ENCODE measurements around the gene ETNK2. TPM values are rescaled to one million over a fixed set of nuclear protein-coding genes. Genes with fewer than 3 reads are reported as not detected.

Gene ETNK2
- total and polyA plus RNA-seq, 2 of the 8 experiments (the other 6 are each of a cell fraction or from before 2014, with no cell fraction given): 20.1 to 26.7 TPM

GRCh38 chr1:204081164-204081790 lies 70.6 kb downstream of the ETNK2 start (continued):
- TF ChIP-seq SAP30 (IDR thresholded peaks at IDR 0.05; ENCODE audit: insufficient read depth, insufficient replicate concordance, low read length): no peak
- no peak for TF ChIP-seq SIX5 (IDR thresholded peaks at IDR 0.05; ENCODE audit: low read depth, low read length)
- TF ChIP-seq HDAC6 (IDR thresholded peaks at IDR 0.05; ENCODE audit: low read depth, low read length): no peak
- TF ChIP-seq POLR2AphosphoS5 (IDR thresholded peaks at IDR 0.05; ENCODE audit: low read depth, low read length): no peak
- no peak for TF ChIP-seq ZNF274 (IDR thresholded peaks at IDR 0.05; ENCODE audit: borderline replicate concordance, extremely low read depth, low read length)
- TF ChIP-seq GABPA (IDR thresholded peaks at IDR 0.05; ENCODE audit: borderline replicate concordance, insufficient read depth, low read length): no peak
- TF ChIP-seq FOSL1 (IDR thresholded peaks at IDR 0.05; ENCODE audit: insufficient read depth, low read depth, low read length): no peak

Other genes starting within 250 kb of the ETNK2 start
- gene SOX13, start 78.9 kb downstream of the ETNK2 start, total RNA-seq (2021; fragmentation: NEBNext Ultra II Directional; extraction: Animal tissue kit (Norgen Biotek cat#: 25700)): 173 and 180 TPM in 2 replicates
- 113 and 169 TPM in 2 replicates for gene SOX13, start 78.9 kb downstream of the ETNK2 start, polyA plus RNA-seq (2011; rRNA removed)
- not detected in 2 replicates for gene REN, start 14.3 kb upstream of the ETNK2 start, total RNA-seq (2021; fragmentation: NEBNext Ultra II Directional; extraction: Animal tissue kit (Norgen Biotek cat#: 25700))
- 0.05 and 0.11 TPM in 2 replicates for gene REN, start 14.3 kb upstream of the ETNK2 start, polyA plus RNA-seq (2011; rRNA removed)
- 0.88 TPM in 1 of 2 replicates, not detected in the other for gene KISS1, start 44.4 kb upstream of the ETNK2 start, total RNA-seq (2021; fragmentation: NEBNext Ultra II Directional; extraction: Animal tissue kit (Norgen Biotek cat#: 25700))
- 0.71 and 0.83 TPM in 2 replicates for gene KISS1, start 44.4 kb upstream of the ETNK2 start, polyA plus RNA-seq (2011; rRNA removed)
- 6.9 and 7.5 TPM in 2 replicates for gene GOLT1A, start 61.9 kb upstream of the ETNK2 start, total RNA-seq (2021; fragmentation: NEBNext Ultra II Directional; extraction: Animal tissue kit (Norgen Biotek cat#: 25700))
- 8.5 and 9.5 TPM in 2 replicates for gene GOLT1A, start 61.9 kb upstream of the ETNK2 start, polyA plus RNA-seq (2011; rRNA removed)
- gene PLEKHA6, start 207.9 kb upstream of the ETNK2 start, total RNA-seq (2021; fragmentation: NEBNext Ultra II Directional; extraction: Animal tissue kit (Norgen Biotek cat#: 25700)): 17.0 and 20.2 TPM in 2 replicates
- gene PLEKHA6, start 207.9 kb upstream of the ETNK2 start, polyA plus RNA-seq (2011; rRNA removed): 4.8 and 7.6 TPM in 2 replicates